Fibroblast of lung (primary cell): ENCODE results near the gene USP32. TPM values are rescaled to one million over a fixed set of nuclear protein-coding genes. Genes with fewer than 3 reads are reported as not detected.

Experiments
- DNase-seq, 2 donors: peaks; one replicate each; pipeline versions ENCODE4 v3.0.0 to v3.0.0-alpha.2; 2010; ENCODE audit warnings: low read depth in 2 of 2
- H2AFZ ChIP-seq: 2 replicates; pipeline ENCODE4 v1.5.1; 2012; ENCODE audit warnings: low read length, control low read depth, inconsistent platforms
- H3K27ac ChIP-seq: 2 replicates; pipeline ENCODE4 v1.5.1; 2011; ENCODE audit warnings: low read length, control low read depth; ENCODE audit not compliant: insufficient read depth
- H3K27me3 ChIP-seq: 2 replicates; pipeline ENCODE4 v1.5.1; 2011; ENCODE audit warnings: mild to moderate bottlenecking, low read length; ENCODE audit not compliant: control insufficient read depth, insufficient read depth
- H3K36me3 ChIP-seq: 2 replicates; pipeline ENCODE4 v1.5.1; 2011; ENCODE audit warnings: low read length; ENCODE audit not compliant: control insufficient read depth, insufficient read depth
- H3K4me1 ChIP-seq: 2 replicates; pipeline ENCODE4 v1.5.1; 2011; ENCODE audit warnings: low read length; ENCODE audit not compliant: control insufficient read depth, insufficient read depth; ENCODE audit errors: extremely low read depth
- H3K4me2 ChIP-seq: 2 replicates; pipeline ENCODE4 v1.5.1; 2011; ENCODE audit warnings: low read length, control low read depth; ENCODE audit not compliant: insufficient read depth; ENCODE audit errors: extremely low read depth
- H3K4me3 ChIP-seq, 4 experiments: fragments of 200-600 bp in 1 of 4; sonication (generic) in 1 of 4; replicated peaks in 1 of 4; 2 replicates each; pipeline ENCODE4 v1.5.1; 2011 to 2016; ENCODE audit warnings: low read length in 4 of 4, low read depth in 3 of 4, mild to moderate bottlenecking in 3 of 4, control low read depth in 2 of 4, inconsistent platforms in 1 of 4, mixed read lengths in 1 of 4; ENCODE audit not compliant: insufficient read depth in 1 of 4; ENCODE audit errors: control extremely low read depth in 1 of 4
- H3K79me2 ChIP-seq: 2 replicates; pipeline ENCODE4 v1.5.1; 2012; ENCODE audit warnings: mild to moderate bottlenecking, low read length, inconsistent platforms; ENCODE audit not compliant: control insufficient read depth, insufficient read depth
- H3K9ac ChIP-seq: 2 replicates; pipeline ENCODE4 v1.5.1; 2011; ENCODE audit warnings: mild to moderate bottlenecking, low read length, control low read depth; ENCODE audit not compliant: insufficient read depth
- H3K9me3 ChIP-seq: 2 replicates; pipeline ENCODE4 v1.5.1; 2012; ENCODE audit warnings: low read depth, low read length; ENCODE audit not compliant: control insufficient read depth, insufficient read depth
- H4K20me1 ChIP-seq: 2 replicates; pipeline ENCODE4 v1.5.1; 2011; ENCODE audit warnings: low read length; ENCODE audit not compliant: control insufficient read depth, insufficient read depth; ENCODE audit errors: extremely low read depth
- EZH2 ChIP-seq: IDR thresholded peaks from 2 replicates; pipeline ENCODE4 v1.5.1; 2012; ENCODE audit warnings: low read length, control low read depth, mild to moderate bottlenecking; ENCODE audit errors: missing control alignments
- polyA plus RNA-seq, 2 donors: library from polyadenylated mRNA; depleted of rRNA in 1 of 2; stranded (reverse) in 1 of 2; unstranded in 1 of 2; fragments of >200 nt; gene quantifications; 2 replicates each; pipeline ENCODE4 v1.2.1, GENCODE V29; 2011 to 2012; ENCODE audit warnings: missing spikeins in 1 of 2
- total RNA-seq: library from RNA; depleted of rRNA; stranded (reverse); fragments of >200 nt; gene quantifications from 2 replicates; pipeline ENCODE4 v1.2.1, GENCODE V29; 2014
- TF ChIP-seq, protein P1 (sequence below), 2 donors: IDR thresholded peaks in 1 of 2; conservative IDR thresholded peaks in 1 of 2; 1 replicate in 1 of 2; 2 replicates in 1 of 2; pipeline ENCODE4 v1.5.1; 2011 to 2012; ENCODE audit warnings: low read length in 2 of 2, control low read depth in 1 of 2, inconsistent platforms in 1 of 2, low read depth in 1 of 2, mild to moderate bottlenecking in 1 of 2

Gene USP32
- total and polyA plus RNA-seq, 2 donors (not counting 1 experiment from before 2014, with no cell fraction given): 40.1 to 82.7 TPM

DNA sequence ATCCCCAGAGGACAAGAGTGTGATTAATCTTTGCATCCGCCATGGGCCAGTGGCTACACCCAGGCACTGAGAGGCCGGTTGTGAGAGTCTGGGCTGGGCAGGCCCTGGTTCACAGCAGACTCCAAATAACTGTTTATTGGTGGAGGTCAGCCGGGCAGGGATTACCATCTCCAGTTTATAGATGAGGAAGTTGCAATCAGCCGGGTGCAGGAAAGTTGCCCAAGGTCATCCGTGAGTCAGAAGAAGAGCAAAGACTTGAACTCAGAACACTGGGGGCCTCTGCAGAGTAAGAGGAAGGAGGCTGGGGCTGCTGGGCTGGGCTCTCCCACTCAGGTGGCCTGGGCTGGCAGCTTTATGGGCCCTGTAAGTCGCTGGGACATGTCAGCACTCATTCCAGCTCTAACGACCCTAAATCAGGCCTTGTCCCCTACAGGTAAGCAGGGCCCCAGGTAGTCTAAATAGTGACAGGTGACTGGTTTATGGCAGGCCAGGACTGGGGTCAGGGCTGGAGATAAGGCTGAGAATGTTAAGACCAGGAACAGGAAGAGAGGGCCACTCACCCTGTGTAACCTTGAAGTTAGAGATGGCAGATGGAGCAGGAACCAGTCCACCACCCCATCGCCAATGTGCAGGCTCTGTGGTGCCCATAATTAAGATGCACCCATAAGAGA is 244.2 kb downstream of the USP32 start:
- no peak for DNase-seq
- no peak overlapping the region for H2AFZ ChIP-seq
- TF ChIP-seq, protein P1, sequence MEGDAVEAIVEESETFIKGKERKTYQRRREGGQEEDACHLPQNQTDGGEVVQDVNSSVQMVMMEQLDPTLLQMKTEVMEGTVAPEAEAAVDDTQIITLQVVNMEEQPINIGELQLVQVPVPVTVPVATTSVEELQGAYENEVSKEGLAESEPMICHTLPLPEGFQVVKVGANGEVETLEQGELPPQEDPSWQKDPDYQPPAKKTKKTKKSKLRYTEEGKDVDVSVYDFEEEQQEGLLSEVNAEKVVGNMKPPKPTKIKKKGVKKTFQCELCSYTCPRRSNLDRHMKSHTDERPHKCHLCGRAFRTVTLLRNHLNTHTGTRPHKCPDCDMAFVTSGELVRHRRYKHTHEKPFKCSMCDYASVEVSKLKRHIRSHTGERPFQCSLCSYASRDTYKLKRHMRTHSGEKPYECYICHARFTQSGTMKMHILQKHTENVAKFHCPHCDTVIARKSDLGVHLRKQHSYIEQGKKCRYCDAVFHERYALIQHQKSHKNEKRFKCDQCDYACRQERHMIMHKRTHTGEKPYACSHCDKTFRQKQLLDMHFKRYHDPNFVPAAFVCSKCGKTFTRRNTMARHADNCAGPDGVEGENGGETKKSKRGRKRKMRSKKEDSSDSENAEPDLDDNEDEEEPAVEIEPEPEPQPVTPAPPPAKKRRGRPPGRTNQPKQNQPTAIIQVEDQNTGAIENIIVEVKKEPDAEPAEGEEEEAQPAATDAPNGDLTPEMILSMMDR (conservative IDR thresholded peaks at IDR 0.05 in 1 of 2, IDR thresholded peaks at IDR 0.05 in 1 of 2; ENCODE audit: low read depth in 1 of 2, low read length in 2 of 2): no peak
- TF ChIP-seq EZH2: no peak
- H3K4me1 ChIP-seq: peaks cover 5% of the 10 kb centered on the region
- no peaks in the 10 kb centered on the region for H3K9me3 ChIP-seq
- no peaks in the 10 kb centered on the region for H3K79me2 ChIP-seq
- H3K9ac ChIP-seq: no peak overlapping the region
- H4K20me1 ChIP-seq: no peaks in the 10 kb centered on the region
- H3K4me3 ChIP-seq: no peak overlapping the region
- no peak overlapping the region for H3K4me2 ChIP-seq
- H3K27ac ChIP-seq: no peak overlapping the region
- H3K36me3 ChIP-seq: no peaks in the 10 kb centered on the region
- H3K27me3 ChIP-seq: peaks cover 76% of the 10 kb centered on the region

DNA sequence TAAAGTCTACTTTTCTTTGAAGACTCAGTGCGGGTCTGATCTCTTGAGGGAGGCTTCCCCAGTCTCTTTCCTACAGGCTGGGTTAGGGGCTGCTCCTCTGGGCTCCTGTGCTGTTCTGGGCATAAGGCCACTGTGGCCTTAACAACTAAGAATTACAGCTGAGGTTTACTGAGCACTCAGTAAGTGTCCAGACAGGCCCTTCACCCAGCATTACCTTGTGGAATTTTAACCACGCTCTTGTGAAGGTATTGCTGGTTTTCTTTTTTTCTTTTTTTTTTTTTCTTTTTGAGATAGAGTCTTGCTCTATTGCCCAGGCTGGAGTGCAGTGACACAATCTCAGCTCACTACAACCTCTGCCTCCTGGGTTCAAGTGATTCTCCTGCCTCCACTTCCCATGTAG is 245.7 kb downstream of the USP32 start:
- no peak overlapping the region for H3K4me3 ChIP-seq
- no peak for TF ChIP-seq EZH2
- TF ChIP-seq, protein P1 (conservative IDR thresholded peaks at IDR 0.05 in 1 of 2, IDR thresholded peaks at IDR 0.05 in 1 of 2; ENCODE audit: low read depth in 1 of 2, low read length in 2 of 2): no peak
- H3K27me3 ChIP-seq: peaks cover 65% of the 10 kb centered on the region
- H3K79me2 ChIP-seq: no peaks in the 10 kb centered on the region
- H3K9me3 ChIP-seq: no peaks in the 10 kb centered on the region
- no peak overlapping the region for H3K27ac ChIP-seq
- H3K9ac ChIP-seq: no peak overlapping the region
- DNase-seq: no peak
- no peak overlapping the region for H3K4me2 ChIP-seq
- H3K36me3 ChIP-seq: no peaks in the 10 kb centered on the region
- no peaks in the 10 kb centered on the region for H4K20me1 ChIP-seq
- no peak overlapping the region for H2AFZ ChIP-seq
- H3K4me1 ChIP-seq: peaks cover 8% of the 10 kb centered on the region

DNA sequence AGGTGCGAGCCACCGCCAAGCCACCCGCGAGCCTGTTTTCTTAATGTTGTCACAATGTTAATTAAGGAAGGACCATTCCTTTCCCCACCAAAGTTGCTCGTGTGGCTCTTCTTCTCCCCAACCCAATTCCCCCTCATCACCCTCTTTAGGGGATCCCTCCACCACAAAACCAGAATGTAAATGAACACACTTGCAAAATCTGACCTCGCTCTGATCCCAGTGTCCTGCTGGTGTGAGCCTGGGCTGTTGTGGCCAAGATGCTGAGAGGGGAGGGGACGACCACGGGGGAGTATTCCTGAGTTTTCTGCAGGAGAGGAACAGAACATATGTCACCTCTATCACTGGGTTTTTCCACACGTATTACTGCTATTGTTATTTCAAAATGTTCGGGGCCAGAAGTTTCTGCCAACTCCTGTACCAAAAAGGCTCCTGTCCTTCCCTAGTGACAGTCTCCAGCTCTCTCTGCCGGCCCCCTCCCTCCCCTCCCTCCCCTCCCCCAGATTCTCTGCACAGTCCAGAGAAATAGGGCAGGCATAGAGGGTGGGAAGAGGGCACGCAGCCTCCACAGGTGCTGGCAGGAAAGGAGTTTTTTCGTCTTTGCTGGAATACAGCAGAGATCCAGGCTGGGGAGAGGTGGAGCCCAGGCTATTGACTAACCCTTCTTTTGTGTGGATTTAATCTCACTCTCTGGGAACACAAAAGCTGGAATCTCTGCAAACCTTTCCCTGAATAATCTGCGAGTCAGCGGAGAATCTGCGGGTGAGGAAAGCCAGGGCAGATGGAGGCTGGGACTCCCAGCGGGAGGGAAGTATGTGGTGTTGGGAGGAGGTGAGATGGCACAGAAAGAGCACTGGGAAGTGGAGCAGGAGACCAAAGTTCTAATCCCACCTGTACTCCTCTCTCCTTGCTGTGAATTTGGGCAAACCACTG is 246.7 kb downstream of the USP32 start:
- H3K4me1 ChIP-seq: peaks cover 8% of the 10 kb centered on the region
- peaks cover 65% of the 10 kb centered on the region for H3K27me3 ChIP-seq
- no peak overlapping the region for H2AFZ ChIP-seq
- no peak overlapping the region for H3K9ac ChIP-seq
- H3K9me3 ChIP-seq: no peaks in the 10 kb centered on the region
- no peak overlapping the region for H3K27ac ChIP-seq
- no peak overlapping the region for H3K4me2 ChIP-seq
- H4K20me1 ChIP-seq: no peaks in the 10 kb centered on the region
- no peaks in the 10 kb centered on the region for H3K79me2 ChIP-seq
- no peaks in the 10 kb centered on the region for H3K36me3 ChIP-seq
- no peak overlapping the region for H3K4me3 ChIP-seq
- no peak for DNase-seq
- TF ChIP-seq EZH2: peak; percentile 66
- TF ChIP-seq, protein P1 (conservative IDR thresholded peaks at IDR 0.05 in 1 of 2, IDR thresholded peaks at IDR 0.05 in 1 of 2; ENCODE audit: low read depth in 1 of 2, low read length in 2 of 2): no peak
